HG02759 (cell line): ENCODE results near the gene XRCC3.
"Not testable (repeated sequence)": the region's sequence is repeated elsewhere in the genome, so short reads cannot be mapped to it uniquely, and the experiment has no call there.

Experiments used
- ATAC-seq: cut with Tn5 transposase; IDR thresholded peaks from one replicate; pipeline ENCODE4 v1.9.1; 2021; ENCODE audit warnings: mild to moderate bottlenecking, moderate library complexity; ENCODE audit not compliant: unreplicated experiment

Gene XRCC3

DNA sequence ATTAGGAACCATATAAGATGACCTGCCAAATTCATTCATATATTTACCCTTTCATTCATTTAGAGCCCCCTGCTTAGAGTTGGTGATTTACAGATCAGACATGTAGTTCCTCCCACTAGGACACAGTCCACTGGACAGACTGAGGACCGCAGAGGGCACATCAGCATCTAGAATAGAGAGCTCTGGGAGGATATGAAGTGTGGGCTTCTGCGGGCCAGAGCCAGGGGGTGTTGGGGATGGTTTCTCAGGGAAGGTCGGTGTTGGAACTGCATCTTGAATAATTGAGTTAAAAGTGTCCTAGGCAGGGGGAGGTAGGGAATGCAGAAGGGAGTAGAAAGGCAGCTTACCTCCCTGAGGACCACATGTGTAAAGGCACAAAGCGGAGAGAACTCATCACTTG, 43.3 kb downstream of the XRCC3 start:
- ATAC-seq: no peak

DNA sequence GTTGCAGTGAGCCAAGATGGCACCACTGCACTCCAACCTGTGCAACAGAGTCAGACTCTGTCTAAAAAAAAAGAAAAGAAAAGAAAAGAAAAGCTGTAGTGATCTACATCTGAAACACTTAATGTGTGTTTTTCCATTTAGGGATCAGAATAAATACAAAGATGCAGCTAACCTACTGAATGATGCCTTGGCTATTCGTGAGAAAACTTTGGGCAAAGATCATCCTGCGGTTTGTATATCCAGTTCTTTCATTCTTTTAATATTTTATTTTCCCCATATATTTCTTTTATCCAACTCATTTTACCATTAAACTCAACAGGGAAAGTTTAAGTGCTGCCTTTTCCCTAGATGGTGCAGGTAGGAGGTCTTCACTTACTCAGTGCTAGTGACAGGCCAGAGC, 45.9 kb downstream of the XRCC3 start:
- no peak for ATAC-seq

DNA sequence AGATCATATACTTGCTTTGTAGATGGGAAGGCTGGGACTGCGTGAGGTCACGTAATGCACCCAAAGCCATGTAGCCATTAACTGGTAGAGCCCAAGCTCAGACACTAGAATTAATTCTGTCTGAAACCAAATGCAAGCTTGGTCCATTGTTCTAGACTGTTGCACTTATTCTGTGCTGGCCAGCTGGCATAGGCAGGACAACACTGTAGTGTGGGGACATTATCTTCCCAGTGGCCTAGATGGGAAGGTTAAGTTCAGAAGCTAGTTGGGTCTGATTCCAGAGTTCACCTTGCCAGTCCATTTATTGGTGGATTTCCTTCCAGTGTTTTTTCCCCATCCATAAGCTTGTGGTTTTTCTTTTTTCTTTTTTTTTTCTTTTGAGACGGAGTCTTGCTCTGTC, 47.1 kb downstream of the XRCC3 start:
- no peak for ATAC-seq

DNA sequence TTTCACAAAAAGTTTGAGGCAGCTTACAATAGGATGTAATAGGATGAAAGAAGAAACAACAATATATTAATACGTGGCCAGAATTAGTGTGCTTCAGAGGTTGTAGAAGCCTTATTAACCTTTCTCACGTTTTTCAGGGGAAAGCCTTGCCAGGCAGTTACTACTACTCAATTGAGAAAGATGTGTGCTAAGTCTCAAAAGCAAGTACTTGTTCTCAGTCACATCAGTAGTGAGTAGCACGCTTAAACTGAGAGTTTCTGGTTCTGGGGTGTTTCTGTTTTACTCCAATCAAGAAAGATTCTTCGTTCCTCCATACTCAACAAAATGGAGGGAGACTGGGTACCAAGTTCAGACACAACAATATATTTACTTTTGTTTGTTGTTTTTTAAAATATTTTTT, 47.6 kb downstream of the XRCC3 start:
- ATAC-seq: no peak

DNA sequence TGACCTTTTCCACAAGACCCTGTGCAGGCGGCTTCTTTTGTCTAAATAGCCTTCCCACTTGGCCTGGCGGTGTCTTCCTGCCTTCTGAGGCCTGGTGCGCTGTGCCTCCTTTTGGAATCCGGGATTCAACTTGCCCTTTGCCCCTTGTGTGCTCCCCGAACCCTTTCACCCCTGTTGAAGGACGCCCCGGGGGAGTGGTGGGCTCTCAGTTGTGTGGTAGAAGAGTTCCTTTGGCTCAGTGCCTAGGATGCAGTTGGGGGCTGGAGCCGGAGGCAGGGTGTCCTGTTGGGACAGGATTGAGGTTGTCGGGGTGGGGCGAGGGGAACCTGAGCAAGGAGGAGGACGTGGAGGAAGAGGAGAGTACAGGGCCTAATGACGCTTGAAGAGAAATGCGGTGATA, 51.7 kb downstream of the XRCC3 start:
- ATAC-seq: no peak

DNA sequence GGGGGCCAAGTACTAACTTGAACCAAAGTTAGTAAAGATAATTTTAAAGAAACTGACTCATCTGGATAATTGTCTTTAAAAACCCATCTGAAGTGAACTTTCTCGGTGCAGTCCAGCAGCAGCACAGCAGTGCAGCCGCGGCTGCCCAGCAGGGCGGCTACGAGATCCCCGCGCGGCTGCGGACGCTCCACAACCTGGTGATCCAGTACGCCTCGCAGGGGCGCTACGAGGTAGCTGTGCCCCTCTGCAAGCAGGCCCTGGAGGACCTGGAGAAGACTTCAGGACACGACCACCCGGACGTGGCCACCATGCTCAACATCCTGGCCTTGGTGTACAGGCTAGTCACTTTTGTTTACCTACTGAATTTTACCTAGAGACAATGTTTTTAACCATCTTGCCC, 52.7 kb downstream of the XRCC3 start:
- no peak for ATAC-seq

DNA sequence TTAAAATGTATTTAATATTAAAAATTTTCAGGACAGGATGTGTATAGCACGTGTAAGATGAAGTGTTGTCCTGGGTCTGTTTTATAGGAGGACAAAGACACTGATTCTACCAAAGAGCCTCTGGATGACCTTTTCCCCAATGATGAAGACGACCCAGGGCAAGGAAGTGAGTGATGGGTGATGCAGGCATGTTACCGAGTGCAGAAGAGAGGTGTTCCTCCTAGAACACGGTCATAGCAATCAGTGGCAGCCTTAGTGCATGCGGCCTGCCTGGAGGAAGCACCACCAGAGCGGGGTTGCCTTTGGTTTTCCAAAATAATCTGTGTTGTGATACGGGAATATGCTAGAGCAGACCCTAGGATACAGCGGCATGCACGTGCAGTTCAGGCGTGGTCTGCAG, 53.2 kb downstream of the XRCC3 start:
- no peak for ATAC-seq

DNA sequence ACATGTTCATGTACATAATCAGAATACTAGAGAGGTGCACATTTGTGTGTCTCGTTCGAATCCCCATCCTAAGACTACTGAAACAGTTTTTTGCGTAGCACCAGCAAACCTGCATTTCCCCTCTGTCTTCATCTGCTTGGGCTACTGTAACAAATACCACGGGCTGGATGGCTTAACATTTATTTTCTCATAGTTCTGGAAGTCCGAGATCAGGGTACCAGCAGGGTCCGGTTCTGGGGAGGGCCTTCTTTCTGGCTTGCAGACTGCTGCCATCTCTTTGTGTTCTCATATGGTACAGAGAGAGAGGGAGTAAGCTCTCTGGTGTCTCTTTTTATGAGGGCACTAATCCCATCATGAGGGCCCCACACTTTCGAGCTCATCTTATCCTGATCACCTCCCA, 55.6 kb downstream of the XRCC3 start:
- no peak for ATAC-seq

DNA sequence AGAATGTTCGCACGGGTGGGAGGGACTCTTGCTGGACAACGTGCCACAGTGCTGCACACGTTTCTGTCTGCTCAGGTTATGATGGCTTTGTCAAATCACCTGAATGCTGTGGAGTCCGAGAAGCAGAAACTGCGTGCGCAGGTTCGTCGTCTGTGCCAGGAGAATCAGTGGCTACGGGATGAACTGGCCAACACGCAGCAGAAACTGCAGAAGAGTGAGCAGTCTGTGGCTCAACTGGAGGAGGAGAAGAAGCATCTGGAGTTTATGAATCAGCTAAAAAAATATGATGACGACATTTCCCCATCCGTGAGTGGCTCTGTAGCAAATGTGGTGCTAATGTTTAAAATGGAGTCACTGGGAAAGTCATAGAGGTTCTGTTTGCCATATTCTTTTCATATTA, 57.8 kb downstream of the XRCC3 start:
- no peak for ATAC-seq

DNA sequence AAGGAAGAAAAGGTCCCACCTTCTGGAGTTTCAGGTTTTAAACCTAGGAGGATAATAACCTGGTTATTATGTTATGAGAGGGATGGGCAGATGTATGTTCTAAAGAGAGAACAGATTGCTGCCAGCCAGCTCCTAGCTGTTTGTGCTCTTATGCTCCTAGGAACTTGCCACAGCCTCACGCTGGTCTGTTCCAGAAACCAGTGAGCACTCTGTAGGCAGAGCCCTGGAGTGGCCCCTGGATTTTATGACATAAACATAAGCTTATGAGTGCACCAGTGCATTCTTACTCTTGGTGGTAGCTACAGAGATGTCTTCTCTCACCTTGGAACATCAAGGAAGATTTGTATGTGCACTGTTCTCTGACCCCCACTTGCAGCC, 58.5 kb downstream of the XRCC3 start:
- ATAC-seq: no peak

DNA sequence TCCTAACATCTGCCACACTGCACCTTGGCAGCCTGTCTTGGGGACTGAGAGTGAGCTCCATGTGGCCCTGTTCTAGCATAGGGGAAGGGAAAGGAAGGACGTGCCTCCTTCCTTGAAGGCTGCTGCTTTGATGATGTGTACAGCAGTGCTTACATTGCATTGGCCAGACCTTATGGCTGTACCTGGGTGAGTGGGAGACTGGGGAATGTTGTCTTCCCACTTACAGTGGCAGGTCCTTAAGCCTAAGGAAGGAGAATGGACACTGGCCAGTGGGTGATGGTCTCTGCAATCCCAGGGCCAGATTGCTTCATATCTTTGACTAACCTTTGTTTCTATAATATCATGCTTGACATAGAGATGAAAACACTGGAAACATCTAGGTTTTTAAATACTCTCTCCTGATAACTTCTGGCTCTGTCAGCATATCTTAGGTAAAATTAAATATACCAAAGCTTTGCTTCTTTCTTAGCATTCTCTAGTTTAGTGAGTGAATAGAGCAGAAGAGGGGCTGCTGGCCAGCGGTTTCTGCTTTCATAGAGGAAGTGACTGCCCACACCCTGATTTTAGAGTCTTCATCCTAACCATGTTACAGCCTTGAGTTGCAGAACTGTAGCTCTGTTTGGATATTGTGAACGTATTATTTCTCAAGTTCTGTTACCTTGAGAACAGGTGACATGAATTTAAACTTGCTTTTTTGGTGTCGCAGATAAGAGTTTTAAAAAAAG, 59.1 kb downstream of the XRCC3 start:
- ATAC-seq: no peak

DNA sequence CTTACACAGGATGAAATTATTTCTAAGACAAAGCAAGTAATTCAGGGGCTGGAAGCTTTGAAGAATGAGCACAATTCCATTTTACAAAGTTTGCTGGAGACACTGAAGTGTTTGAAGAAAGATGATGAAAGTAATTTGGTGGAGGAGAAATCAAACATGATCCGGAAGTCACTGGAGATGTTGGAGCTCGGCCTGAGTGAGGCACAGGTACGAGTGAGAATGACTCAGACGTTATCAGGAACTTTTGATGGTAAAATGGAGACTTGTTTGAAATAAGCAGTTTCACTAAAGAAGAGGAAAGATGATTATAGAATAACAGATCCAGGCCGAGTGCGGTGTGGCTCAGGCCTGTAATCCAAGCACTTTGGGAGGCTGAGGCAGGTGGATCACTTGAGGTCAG, 60.6 kb downstream of the XRCC3 start:
- ATAC-seq: no peak

DNA sequence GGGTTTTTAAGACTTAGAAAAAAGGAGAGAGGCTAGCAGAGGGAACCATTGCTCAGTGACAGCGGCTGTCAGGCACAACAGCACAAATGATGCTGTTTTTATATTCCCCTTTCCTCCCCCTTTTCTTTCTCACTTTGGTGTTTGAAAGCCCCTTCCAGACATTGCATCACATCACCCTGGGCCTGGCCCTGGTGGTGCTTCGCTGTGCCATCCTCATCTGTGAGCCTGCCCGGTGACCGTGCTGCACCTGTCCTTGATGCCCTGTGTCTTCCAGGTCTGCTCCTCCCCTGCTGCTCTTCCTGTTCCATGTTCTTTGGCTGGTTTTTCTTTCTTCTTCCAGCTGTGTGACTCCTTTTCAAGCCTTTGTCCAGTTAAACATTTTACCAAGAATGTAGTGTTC, 61.4 kb downstream of the XRCC3 start:
- no peak for ATAC-seq

DNA sequence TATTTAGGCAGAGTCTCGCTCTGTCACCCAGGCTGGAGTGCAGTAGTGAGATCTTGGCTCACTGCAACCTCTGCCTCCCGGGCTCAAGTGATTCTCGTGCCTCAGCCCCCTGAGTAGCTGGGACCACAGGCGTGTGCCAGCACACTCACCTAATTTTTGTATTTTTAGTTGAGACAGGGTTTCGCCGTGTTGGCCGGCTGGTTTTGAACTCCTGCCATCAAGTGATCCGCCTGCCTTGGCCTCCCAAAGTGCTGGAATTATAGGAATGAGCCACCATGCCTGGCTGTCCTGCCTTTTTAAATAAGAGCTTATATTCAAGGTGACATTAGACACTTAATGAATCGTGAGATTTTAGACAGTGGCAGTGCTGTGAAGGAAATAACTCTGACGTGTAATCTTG, 61.9 kb downstream of the XRCC3 start:
- not testable (repeated sequence) for ATAC-seq

DNA sequence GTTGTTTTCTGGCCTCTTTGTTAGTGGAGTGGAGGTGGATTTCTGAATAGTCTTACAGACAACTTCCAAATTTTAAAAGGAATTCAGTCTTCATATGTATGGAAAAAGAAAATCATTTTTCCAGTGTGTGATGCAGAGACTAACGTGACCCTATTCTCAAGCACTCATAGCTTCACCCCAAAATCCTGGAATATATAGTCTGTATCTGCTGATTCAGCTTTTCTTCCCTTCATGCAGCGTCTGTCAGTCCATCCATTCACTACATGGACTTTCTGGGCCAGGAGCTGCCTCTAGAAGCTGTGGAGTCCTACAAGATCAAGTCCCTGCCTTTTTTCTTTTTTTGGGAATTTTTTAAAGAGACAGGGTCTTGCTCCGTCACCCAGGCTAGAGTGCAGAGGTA, 62.4 kb downstream of the XRCC3 start:
- no peak for ATAC-seq

DNA sequence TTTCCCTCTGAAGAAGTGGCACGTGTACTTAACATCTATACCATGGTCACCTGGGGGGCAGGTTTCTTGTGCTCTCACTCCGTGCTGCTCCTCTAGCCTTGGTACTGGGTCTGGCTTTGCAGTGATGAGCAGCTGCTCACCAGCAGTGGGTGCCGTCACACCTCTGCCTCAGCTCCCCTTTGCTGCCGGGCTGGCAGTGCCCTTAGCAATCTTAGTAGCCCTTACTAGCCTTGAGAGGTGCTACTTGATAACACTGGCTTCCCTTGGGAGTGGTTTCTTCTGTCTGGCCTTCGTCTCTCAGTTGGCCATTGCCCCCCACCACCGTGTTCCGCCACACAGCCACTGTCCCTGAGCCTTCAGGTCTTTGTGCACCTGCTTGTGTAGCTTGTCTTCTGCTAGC, 63.7 kb downstream of the XRCC3 start:
- ATAC-seq: no peak

DNA sequence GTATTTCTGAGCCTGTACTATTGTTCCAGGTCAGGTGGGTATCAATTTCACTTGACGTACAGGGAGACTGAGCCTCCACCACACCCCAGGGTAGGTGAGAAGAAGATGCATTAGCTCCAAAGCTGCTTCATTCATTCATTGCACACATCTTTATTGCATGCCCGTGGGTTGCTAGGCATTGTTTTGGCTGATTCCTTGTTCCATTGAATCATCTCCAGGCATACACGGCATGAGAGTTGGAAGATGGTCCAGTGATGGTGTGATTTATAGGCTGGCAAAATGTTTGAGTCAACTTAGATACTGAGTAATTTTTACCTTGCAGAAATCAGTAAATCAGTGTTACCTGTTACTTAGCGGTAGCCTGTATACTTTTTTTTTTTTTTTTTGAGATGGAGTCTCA, 65.0 kb downstream of the XRCC3 start:
- no peak for ATAC-seq

DNA sequence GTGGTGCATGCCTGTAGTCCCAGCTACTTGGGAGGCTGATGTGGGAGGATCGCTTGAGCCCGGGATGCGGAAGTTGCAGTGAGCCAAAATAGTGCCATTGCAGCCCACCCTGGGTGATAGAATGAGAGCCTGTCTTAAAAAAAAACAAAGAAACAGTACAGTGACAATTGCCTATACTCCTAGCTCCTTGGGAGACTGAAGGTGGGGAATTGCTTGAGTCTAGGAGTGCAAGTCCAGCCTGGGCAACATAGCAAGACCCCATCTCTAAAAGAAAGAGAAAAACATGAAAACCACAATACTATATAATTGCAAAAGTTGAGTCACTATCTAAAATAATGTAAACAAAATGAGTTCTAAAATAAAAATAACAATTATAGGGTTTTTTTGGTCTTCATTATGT, 66.2 kb downstream of the XRCC3 start:
- ATAC-seq: no peak
